Left lobe of liver (tissue), 1 donor: ENCODE measurements around the gene FOSL2. TPM values are rescaled to one million over a fixed set of nuclear protein-coding genes. Genes with fewer than 3 reads are reported as not detected.

Source experiments
- total RNA-seq: library from RNA; stranded (reverse); gene quantifications from one replicate; pipeline ENCODE4 v1.2.1, GENCODE V29; 2021
- donor health status: DM: no; HTN: yes; CAD: no.

The FOSL2 gene
- total RNA-seq, 1 donor from 2014 or later, result 9.3 TPM

Other genes starting within 250 kb of the FOSL2 start
- 0.45 TPM for gene PLB1, start 103.2 kb downstream of the FOSL2 start, total RNA-seq